ENCODE results near the gene MTHFD1L.

- TF ChIP-seq CTCF (IDR thresholded peaks at IDR 0.05): no peak
- TF ChIP-seq POLR2A (IDR thresholded peaks at IDR 0.05): no peak
These were observed 192.7 kb downstream of the MTHFD1L start for GRCh38 chr6:151058021-151058733.
